ENCODE measurements around the gene BLID. TPM values are rescaled to one million over a fixed set of nuclear protein-coding genes. Genes with fewer than 3 reads are reported as not detected.

BLID gene
- total RNA-seq, 1 donor from 2014 or later = 1.9 TPM

GRCh38 chr11:122108192-122108799 is 7.7 kb downstream of the BLID start:
- peak; percentile 12 for DNase-seq (ENCODE audit: low read depth)
- no peak overlapping the region for H3K4me3 ChIP-seq (ENCODE audit: low read depth, low read length)
- TF ChIP-seq CTCF (conservative IDR thresholded peaks at IDR 0.05; ENCODE audit: low read depth, low read length) = peak; percentile 95

GRCh38 chr11:122107566-122107965 is 8.4 kb downstream of the BLID start:
- no peak for TF ChIP-seq CTCF (conservative IDR thresholded peaks at IDR 0.05; ENCODE audit: low read depth, low read length)
- DNase-seq (ENCODE audit: low read depth) = no peak
- no peak overlapping the region for H3K4me3 ChIP-seq (ENCODE audit: low read depth, low read length)

GRCh38 chr11:122107045-122107444 is 9.0 kb downstream of the BLID start:
- TF ChIP-seq CTCF (conservative IDR thresholded peaks at IDR 0.05; ENCODE audit: low read depth, low read length) = no peak
- no peak for DNase-seq (ENCODE audit: low read depth)

GRCh38 chr11:122105044-122105758 is 10.8 kb downstream of the BLID start:
- no peak overlapping the region for H3K4me3 ChIP-seq (ENCODE audit: low read depth, low read length)
- DNase-seq (ENCODE audit: low read depth) = no peak
- TF ChIP-seq CTCF (conservative IDR thresholded peaks at IDR 0.05; ENCODE audit: low read depth, low read length) = no peak

More at GRCh38 chr11:122107045-122107444, 9.0 kb downstream of the BLID start:
- no peak overlapping the region for H3K4me3 ChIP-seq (ENCODE audit: low read depth, low read length)

- TF ChIP-seq CTCF (conservative IDR thresholded peaks at IDR 0.05; ENCODE audit: low read depth, low read length) = no peak
- H3K4me3 ChIP-seq (ENCODE audit: low read depth, low read length) = no peak overlapping the region
- no peak for DNase-seq (ENCODE audit: low read depth)
These were observed 11.7 kb downstream of the BLID start for GRCh38 chr11:122104341-122104740.

- no peak for TF ChIP-seq CTCF (conservative IDR thresholded peaks at IDR 0.05; ENCODE audit: low read depth, low read length)
- DNase-seq (ENCODE audit: low read depth) = no peak
- no peak overlapping the region for H3K4me3 ChIP-seq (ENCODE audit: low read depth, low read length)
These were observed 12.3 kb downstream of the BLID start for GRCh38 chr11:122103726-122104125.

GRCh38 chr11:122103321-122103720 is 12.7 kb downstream of the BLID start:
- TF ChIP-seq CTCF (conservative IDR thresholded peaks at IDR 0.05; ENCODE audit: low read depth, low read length) = no peak
- DNase-seq (ENCODE audit: low read depth) = no peak
- no peak overlapping the region for H3K4me3 ChIP-seq (ENCODE audit: low read depth, low read length)
